Left colon (tissue), 2 donors: ENCODE data around the gene MRPS27. TPM values are rescaled to one million over a fixed set of nuclear protein-coding genes. Genes with fewer than 3 reads are reported as not detected.

ENCODE experiments used
- ATAC-seq: fragments of 200-7000 bp; cut with Tn5 transposase; one replicate; pipeline ENCODE4 v1.9.1; 2020; ENCODE audit warnings: mild to moderate bottlenecking, moderate library complexity
- DNase-seq, 2 donors: peaks; one replicate each; pipeline ENCODE4 v3.0.0-alpha.2; 2020
- intact Hi-C, 2 donors: fragments of 100-400 bp; cut with DNase I in 1 of 2; cut with micrococcal nuclease in 1 of 2; formaldehyde crosslinking; loops; one replicate each; pipeline versions ENCODE4 v1.11.2 to v1.14.0; 2022; cut with DNase I, micrococcal nuclease
- total RNA-seq, 2 donors: library from RNA; stranded (reverse); fragmentation: NEBNext Ultra II Directional; extraction: Animal tissue kit (Norgen Biotek cat#: 25700); gene quantifications; one replicate each; pipeline ENCODE4 v1.2.1, GENCODE V29; 2021
- donor health status: DM: no; HTN: no; CAD: no.
- donor health status: DM: yes; HTN: yes; CAD: no.

Gene MRPS27
- total RNA-seq, 2 donors from 2014 or later = 35.6 to 40.6 TPM

DNA sequence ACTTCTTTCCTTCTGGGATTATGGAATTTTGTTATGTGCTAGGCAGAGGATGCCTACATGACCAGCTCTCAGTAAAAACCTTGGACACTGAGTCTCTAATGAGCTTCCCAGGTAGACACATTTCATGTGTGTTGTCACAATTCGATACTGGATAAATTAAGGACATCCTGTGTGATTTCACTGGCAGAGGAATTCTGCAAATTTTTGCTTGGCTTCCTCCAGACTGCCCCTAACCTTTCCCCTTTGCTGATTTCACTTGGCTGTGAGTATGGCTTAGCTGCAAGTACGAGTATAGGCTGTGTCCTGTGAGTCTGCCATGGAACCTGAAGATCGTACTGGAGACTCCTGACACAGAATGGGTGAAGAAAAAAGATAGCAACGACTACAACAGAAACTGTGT lies 47.6 kb downstream of the MRPS27 start:
- no peak for DNase-seq
- no peak for ATAC-seq
- intact Hi-C loops = loop anchor here in 1 of 2 donors (10.0 kb wide), 1 partner anchor 138 kb away; no protein-coding TSS in a partner anchor

DNA sequence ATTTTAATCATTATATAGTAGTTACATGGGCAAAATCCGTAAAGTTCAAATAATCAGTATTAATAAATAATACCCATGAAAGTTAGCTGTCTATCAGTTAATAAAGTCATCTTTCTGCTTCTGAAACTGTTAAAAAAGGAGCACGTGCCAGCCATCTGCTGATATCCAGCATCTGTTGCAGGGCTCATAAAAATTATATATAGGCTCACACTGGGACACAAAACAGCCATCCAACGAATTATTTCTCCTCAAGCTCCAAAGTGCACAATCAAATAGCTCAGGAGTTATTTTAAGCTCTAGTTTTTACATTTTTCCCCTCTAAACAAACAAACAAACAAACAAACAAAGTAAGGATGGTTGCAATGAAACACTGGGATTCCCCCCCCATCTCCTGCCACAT lies 48.3 kb downstream of the MRPS27 start:
- ATAC-seq = no peak

DNA sequence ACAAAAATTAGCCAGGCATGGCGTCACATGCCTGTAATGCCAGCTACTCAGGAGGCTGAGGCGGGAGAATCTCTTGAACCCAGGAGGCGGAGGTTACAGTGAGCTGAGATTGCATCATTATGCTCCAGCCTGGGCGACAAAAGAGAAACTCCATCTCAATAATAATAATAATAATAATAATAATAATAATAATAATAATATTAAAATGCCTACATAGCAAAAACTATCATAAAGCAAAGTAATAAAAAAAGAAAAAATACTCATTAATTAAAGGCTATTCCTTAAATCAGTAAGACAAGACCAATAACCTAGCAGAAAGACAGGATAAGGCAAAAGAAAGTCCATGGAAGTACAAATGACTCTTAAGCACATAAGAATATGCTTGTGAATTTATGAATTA lies 50.0 kb downstream of the MRPS27 start:
- intact Hi-C loops = loop anchor here in 1 of 2 donors (10.0 kb wide), 1 partner anchor 135 kb away; no protein-coding TSS in a partner anchor
- ATAC-seq = no peak
- DNase-seq = no peak

More for the DNA sequence above, 48.3 kb downstream of the MRPS27 start:
- no peak for DNase-seq
- intact Hi-C loops = loop anchor here in 1 of 2 donors (10.0 kb wide), 1 partner anchor 137 kb away; no protein-coding TSS in a partner anchor

DNA sequence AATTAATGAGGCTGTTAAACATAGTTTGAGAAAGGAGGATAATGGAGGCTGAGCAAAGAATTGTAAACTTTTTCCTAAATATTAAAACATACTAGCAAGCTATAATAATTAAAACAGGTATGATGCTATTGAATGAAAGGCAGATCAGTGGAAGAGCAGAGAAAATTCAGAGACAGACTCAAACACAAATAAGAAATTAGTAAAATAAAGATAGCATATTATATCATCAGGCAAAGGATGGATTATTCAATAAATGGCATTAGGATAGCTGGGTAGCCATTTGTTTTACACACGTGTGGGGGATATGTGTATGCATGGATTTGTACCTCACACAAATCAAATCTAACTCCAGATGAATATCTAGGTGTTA lies 50.6 kb downstream of the MRPS27 start:
- ATAC-seq (no peak), DNase-seq (no peak)
- intact Hi-C loops = no loop called here

DNA sequence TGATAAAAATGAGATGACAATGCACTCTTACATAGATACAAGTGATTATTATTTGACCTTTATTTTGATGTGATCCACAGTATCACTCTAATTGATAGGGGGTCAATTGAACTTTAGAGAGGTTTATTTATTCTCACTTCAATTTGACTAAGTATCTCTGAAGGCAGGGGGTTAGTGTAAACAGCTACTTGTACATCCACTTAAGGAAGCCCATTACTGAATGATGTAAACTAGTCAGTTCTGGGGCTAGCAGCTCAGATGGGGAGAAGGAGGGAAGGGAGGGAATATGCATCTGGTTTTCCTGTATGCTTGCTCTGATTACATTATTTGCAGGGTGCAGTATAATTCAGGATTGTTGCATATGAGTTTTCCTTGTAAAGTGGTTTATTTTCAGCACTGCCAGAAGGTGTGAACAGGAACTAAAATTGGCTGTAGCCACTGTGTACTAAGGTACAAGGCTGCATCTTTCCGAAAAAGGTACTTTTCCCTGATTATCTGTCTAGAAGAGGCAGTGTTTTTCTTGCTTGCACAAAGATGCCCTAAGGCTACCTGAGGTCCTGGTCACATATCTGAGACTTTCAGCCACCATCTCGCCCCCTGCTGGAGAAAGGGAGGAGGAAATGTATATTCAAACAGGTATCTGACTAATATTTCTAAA lies 51.2 kb downstream of the MRPS27 start:
- peak; percentile 59 for ATAC-seq
- intact Hi-C loops = no loop called here
- DNase-seq = peak; percentile 29 to 60

DNA sequence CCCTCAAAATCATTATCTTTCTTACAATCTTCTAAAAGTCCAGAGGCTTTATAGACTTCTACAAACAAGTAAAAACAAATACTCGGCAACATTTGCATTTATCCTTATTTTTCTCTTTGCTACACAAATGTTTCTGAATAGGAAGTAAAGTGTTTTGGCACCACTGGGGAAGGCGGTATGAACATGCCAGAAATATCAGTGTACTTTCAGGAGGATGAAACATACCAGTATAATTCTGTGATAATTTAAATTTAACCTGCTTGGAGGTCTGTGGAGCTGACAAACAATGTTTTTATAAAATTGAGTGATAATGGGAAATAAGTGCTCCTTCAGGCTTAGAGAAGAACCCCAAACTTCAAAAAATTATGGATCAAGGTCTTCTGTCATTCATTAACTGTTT lies 51.8 kb downstream of the MRPS27 start:
- ATAC-seq = no peak
- intact Hi-C loops = no loop called here
- no peak for DNase-seq

DNA sequence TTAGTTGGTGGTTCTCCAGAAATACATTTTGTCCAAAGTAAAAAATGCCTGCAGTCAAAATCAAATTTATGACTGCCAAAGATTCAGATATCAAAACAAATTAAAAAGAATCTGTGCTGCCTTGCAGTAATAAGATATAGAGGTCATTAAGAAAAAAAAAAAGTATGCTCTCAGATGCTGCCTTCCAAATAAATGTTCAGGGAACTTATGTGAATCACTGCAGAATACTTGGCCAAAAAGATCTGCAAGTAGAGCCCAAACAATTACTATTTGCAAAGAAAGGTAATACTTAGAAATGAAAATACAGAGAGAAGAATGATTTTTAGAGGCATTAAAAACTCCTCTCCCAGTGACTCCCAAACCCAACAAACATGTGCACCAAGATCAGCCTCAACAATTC lies 52.4 kb downstream of the MRPS27 start:
- no peak for ATAC-seq

DNA sequence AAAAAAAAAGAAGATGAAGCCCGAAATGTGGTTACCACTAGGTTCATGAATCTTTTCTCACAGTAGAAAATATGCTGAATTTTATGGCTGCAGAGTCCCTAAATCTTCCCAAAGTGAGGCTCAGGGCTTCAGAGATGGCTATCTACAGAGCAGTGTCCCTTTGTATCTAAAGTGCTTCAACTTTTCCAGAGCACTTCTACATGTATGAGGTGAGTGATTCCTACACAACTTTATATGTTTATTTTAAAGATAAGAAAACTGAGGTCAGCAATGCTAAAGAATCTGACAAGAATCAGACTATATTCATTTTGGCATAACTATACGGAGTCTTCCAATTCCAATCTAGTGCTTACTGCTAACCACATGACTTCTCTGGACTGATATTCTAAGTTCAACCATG lies 53.2 kb downstream of the MRPS27 start:
- intact Hi-C loops = no loop called here
- no peak for ATAC-seq
- DNase-seq = no peak

More for the DNA sequence above, 52.4 kb downstream of the MRPS27 start:
- no peak for DNase-seq
- intact Hi-C loops = no loop called here

DNA sequence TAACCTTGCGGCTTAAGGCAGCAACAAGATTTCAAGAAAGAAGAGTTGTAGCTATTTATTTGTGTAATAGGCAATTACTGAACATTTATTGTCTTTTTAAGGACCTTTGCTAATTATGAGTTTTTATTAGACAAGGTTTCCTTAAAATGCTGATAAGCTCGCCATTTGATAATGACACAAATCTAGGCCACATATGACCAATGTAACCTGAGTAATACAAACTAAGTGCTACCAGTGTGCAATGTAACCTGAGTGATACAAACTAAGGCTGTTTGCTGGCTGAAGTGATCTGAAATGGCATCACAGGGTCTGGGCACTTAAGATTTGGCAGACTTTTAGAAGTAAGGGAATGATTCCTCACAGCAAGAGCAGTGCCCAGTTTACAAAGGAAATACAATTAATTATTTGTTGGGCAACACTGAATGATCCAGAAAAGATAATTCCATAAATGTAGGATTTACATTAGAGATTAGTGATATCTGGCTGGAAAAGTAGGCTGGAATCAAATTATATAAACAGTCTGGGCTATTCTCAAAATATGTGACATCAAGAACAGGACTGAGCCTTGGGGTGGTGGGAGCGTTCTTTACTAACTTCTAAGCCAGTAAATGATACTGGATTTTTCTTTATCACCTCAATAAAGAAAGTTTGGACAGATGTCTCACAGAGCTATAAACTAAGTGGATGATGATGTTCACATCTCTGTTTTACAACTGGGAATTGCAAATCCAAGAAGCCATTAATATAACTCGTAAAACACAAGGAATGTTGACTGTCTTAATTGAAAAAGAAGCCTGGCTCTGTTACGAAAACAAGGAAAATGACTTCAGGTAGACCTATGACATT lies 54.8 kb downstream of the MRPS27 start:
- no peak for ATAC-seq
- DNase-seq = no peak
- intact Hi-C loops = no loop called here

DNA sequence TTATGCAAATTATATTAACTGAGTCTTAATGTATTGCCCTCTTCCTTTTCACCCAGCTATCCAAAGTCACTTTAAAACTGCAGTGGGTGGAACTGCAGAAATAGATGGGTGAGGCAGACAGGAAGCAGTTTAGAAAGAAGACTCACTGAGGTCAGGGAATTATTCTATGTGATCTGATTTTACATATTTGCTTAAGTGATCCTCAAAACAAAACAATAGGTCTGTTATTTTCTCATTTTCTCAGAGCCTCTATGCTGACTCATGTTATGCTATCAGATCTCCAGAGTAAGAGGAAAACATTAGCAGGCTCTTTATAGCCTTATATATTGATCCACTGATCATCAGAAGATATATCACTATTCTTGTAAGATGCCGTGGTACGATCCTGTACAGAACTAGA lies 63.5 kb downstream of the MRPS27 start:
- intact Hi-C loops = no loop called here
- ATAC-seq (peak; percentile 45), DNase-seq (no peak)

DNA sequence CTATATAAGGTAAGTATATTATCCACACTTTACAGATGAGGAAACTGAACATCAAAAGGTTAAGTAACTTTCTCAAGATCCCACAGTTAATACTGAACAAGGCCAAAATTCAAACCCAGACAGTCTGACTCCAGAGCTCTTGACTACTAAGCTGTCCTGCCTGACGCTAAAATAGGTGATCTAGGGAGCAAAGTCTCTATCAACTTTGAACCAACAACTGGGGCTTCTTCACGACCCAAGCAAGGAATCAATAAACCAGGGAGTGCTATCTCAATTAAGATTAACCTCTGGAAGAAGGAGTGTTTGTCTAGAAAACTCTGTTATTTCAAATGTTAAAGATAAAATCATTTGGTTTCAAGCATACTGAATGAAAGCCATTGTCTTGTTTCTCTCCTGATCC lies 64.4 kb downstream of the MRPS27 start:
- DNase-seq (no peak), ATAC-seq (peak; percentile 55)
- intact Hi-C loops = no loop called here

DNA sequence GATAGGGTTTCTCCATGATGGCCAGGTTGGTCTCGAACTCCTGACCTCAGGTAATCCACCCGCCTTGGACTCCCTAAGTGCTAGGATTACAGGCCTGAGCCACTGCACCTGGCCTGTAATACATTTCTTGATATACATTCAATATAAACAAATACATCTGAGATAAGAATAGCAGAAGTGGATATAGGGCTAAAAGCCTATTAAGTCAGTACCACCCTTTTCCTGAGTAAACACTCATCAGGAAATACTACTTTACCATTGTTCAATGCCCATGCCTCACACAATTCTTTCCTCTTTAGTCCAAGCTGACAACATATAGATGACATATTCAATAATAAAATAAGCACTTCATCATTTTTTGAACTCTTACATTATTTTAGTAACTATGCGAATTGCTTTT lies 64.8 kb downstream of the MRPS27 start:
- peak; percentile 89 for ATAC-seq
- intact Hi-C loops = no loop called here
- peak; percentile 17 to 34 for DNase-seq

DNA sequence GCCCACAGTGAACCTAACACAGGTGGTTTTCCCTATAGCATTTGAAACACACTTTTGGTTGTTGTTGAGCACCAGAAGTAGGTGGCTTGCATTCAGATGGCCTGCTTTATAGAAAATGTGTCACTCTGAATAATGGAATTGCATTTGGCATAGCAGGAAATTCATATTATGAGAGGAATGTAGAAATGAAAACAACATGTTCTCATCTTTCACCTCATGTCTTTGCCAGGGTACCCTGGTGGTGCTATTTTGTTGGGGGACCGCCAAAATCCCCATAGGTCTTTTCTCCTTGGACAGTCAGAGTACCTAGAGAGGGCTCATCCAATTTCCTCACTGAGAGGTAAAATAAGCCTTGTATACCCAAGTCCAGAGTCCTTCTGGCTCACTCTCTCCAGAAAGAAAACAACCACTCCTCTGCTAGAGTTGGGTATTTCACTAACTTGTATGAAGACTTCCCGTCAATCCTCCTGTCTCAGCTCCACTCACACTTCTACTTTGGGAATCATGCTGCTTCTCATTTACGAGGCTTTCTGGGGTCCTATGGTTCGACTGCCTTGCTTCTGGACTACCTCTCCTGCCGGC lies 67.4 kb downstream of the MRPS27 start:
- DNase-seq (no peak), ATAC-seq (peak; percentile 37)
- intact Hi-C loops = no loop called here

DNA sequence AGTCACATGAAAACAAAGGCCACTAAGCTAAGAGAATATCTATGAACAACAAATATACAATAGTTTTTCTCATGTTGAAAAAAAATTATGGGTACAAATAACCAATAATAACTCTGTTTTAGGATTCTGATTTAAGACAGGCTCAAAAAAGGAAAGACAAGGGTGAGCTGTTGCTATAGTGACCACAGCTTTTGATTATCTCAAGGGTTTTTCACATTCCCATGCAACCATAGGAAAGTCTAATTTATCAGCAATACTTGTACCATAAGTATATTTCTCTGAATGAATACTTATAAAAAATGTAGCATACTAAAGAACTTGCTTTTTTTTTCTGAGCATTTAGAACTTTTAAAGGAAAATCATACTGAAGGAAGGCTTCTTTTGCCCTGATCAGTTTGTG lies 68.0 kb downstream of the MRPS27 start:
- DNase-seq = no peak
- ATAC-seq = no peak
- intact Hi-C loops = no loop called here

DNA sequence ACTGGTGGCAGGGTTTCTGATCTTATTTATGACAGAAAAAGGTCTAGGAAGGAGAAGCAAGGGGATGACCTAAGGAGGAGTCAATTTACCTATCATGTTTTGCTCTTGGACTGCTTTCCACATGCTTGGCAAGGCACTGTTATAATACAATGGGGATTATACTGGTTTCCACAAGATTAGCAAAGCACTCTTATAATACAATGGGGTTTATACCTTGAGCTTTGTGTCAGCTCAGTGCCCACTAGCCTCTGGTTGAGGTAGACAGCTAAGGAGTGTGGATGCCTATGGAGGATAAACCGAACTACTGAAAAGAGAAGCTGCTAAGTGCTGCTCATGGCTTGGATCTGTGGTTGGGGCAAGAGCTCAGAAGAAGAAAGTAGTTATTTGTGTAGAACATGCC lies 68.7 kb downstream of the MRPS27 start:
- intact Hi-C loops = no loop called here
- DNase-seq (no peak), ATAC-seq (no peak)

DNA sequence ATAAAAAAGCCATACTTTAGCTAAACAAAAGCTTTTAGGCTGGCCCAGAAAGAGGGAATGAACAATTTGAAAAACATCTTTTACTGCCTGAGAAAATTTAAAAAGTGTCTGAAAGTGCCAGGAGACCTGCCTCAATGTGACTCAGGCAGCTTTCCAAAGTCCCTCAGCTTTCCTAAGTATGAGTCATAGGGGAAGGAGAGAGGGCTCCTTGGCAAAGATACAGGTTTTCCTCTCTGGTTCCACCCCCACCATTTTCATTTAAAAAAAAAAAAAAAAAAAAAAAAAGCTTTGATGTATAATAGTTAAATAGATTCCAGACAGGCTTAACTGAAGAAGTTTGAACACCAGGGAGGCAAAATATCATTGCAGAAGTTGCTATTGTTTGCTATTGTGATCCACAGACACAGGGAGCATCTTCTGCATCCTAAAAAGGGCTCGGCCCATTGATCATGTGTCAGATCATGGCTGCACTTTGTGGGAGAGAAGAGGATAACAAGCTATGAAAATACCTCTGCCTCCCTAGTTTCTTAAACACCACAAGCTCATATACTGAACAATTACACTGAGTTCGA lies 71.5 kb downstream of the MRPS27 start:
- intact Hi-C loops = no loop called here
- ATAC-seq (peak; percentile 55), DNase-seq (peak; percentile 8 to 27)

DNA sequence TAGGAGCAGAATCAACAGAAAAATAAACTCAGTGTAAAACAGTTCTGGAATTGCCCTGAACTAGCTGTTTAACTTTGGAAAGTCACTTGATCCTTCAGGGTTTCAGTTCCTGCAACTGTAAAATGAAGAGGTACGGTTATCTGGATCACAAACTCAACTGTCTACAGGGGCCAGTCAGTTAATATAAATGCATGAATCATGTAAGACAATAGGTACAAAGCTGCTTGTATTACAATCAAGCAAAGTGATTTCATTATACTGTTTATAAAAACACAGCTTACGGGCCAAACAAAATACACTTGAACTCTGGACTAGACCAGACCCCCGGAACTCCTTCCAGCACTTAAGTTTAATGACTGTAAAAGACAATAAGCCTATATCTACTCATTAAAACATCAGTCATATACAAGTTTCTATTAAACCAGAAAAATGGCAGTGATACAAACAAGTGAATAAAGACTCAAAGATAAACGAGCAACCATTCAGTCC lies 73.0 kb downstream of the MRPS27 start:
- intact Hi-C loops = no loop called here
- DNase-seq = no peak
- ATAC-seq = peak; percentile 64

DNA sequence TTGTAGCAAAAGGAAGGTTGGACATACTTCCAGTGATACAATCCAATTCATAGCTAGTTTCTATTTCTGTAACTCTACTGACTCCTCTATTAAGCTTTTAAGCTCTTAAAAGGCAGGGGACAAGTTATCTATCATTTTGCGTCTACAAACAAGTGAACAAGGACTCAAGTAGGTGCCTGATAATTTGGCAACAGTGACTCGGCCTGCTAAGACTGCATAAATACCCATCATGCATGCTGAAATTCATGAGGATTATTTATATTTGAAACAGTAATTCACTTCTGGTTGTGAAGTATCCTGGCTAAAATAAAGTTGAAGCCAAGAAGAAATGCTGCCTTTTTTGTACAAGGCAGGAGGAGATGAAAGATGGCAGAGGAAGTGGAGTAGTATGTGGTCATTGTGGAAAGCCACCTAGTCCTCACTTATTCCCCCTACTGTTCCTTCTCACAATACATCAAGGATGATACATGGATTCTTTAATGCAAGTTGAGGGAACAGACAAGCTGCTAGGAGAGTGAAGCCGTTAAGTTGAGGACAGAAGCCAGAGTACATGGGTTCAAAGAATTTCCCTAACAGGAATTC lies 74.0 kb downstream of the MRPS27 start:
- DNase-seq (no peak), ATAC-seq (no peak)
- intact Hi-C loops = no loop called here

DNA sequence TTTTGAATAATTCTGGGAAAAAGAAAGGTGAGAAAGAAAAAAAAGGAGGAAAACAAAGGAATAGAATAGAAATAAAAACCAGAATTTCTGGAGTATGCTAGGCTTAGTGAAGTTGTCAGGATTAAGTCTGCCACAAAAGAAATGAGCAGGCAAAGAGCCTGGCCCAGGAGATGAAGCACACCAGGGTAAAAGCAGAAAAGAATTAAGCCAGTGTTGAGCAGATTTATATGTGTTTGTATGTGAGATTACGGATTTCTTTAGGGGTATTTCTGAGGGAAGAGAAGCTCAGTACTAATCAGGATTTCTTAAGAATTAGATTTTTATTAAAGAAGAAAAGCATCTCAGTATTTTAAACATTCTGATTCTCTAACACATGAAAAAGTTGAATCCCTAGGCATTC lies 74.5 kb downstream of the MRPS27 start:
- intact Hi-C loops = no loop called here
- no peak for ATAC-seq

More for the DNA sequence above, 74.5 kb downstream of the MRPS27 start:
- DNase-seq = no peak
